GM21737 (cell line): Measurements from ENCODE around the gene IL1RN.

Experiments
- ATAC-seq: cut with Tn5 transposase; IDR thresholded peaks from one replicate; pipeline ENCODE4 v1.9.1; 2021; ENCODE audit warnings: mild to moderate bottlenecking, moderate library complexity; ENCODE audit not compliant: unreplicated experiment

IL1RN gene

GRCh38 chr2:113103277-113103676 lies 24.1 kb upstream of the IL1RN start:
- ATAC-seq, result no peak

GRCh38 chr2:113104054-113104611 lies 23.3 kb upstream of the IL1RN start:
- no peak for ATAC-seq

- no peak for ATAC-seq
Observed at GRCh38 chr2:113105047-113105785, 22.2 kb upstream of the IL1RN start.

- no peak for ATAC-seq
Observed at GRCh38 chr2:113111121-113111520, 16.3 kb upstream of the IL1RN start.

- ATAC-seq, result no peak
Observed at GRCh38 chr2:113111823-113112287, 15.5 kb upstream of the IL1RN start.

- ATAC-seq, result no peak
Observed at GRCh38 chr2:113112441-113112840, 15.0 kb upstream of the IL1RN start.

- ATAC-seq, result no peak
Observed at GRCh38 chr2:113112871-113113270, 14.5 kb upstream of the IL1RN start.

GRCh38 chr2:113113807-113114206 lies 13.6 kb upstream of the IL1RN start:
- no peak for ATAC-seq

GRCh38 chr2:113114224-113114945 lies 13.0 kb upstream of the IL1RN start:
- no peak for ATAC-seq

- ATAC-seq, result no peak
Observed at GRCh38 chr2:113114996-113115395, 12.4 kb upstream of the IL1RN start.

GRCh38 chr2:113116100-113116958 lies 11.1 kb upstream of the IL1RN start:
- ATAC-seq, result no peak

GRCh38 chr2:113117541-113118262 lies 9.7 kb upstream of the IL1RN start:
- ATAC-seq, result no peak

GRCh38 chr2:113118263-113118657 lies 9.1 kb upstream of the IL1RN start:
- ATAC-seq, result no peak

- no peak for ATAC-seq
Observed at GRCh38 chr2:113119111-113119510, 8.3 kb upstream of the IL1RN start.

- no peak for ATAC-seq
Observed at GRCh38 chr2:113120861-113121260, 6.5 kb upstream of the IL1RN start.

GRCh38 chr2:113122364-113122763 lies 5.0 kb upstream of the IL1RN start:
- no peak for ATAC-seq

- no peak for ATAC-seq
Observed at GRCh38 chr2:113123726-113124125, 3.7 kb upstream of the IL1RN start.

- ATAC-seq, result no peak
Observed at GRCh38 chr2:113124181-113124961, 3.0 kb upstream of the IL1RN start.

- no peak for ATAC-seq
Observed at GRCh38 chr2:113124984-113125855, 2.2 kb upstream of the IL1RN start.
